NCI-H2029 treated with DMSO at 0.1 percent for 48 hours (cell line): ENCODE data around the gene AMN1.
"Not testable (repeated sequence)": the region's sequence is repeated elsewhere in the genome, so short reads cannot be mapped to it uniquely, and the experiment has no call there.

Experiments
- DNase-seq: peaks from one replicate; lab custom pipeline; 2025; lab: John Stamatoyannopoulos, UW

AMN1 gene

GRCh38 chr12:31733549-31734432 is 5.0 kb upstream of the AMN1 start:
- not testable (repeated sequence) for DNase-seq

DNA sequence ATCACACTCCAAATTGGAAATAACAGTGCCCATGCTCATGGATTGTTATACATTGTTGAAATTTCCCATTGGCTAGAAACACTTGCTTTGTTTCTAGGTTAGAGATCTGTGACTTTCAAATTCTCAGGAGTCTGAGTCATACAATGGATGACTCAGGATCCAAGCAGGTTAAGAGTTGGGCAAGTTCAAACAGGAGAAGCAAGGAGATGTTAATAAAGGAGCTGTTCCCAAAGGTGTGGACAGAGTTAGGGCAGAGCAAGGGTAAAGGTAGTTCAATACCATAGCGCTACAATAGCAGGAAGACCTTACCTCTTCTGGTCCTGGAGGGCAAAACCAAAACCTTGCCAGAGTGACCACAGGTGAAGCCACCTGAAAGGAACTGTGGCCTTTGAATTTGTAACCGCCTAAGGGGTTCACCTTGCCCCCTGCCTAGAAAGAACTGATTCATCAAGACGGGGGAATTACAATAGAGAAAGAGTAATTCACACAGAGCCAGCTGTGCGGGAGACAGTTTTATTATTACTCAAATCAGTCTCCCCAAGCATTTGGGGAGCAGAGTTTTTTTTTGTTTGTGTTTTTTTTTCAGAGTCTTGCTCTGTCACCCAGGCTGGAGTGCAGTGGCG is 4.2 kb upstream of the AMN1 start:
- DNase-seq = no peak

DNA sequence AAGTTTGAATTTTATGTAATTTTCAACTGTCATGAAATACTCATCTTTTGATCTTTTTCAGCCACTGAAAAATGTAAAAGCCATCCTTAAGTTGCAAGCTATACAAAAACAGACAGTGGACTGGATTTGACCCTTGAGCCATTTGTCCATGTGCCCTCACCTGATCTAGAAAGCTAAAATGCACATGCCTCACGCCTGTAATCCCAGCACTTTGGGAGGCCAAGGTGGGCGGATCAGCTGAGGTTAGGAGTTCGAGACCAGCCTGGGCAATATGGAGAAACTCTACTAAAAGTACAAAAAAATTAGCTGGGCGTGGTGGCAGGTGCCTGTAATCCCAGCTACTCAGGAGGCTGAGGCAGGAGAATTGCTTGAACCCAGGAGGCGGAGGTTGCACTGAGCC is 2.4 kb upstream of the AMN1 start:
- not testable (repeated sequence) for DNase-seq

- no peak for DNase-seq
These were observed 884 bp upstream of the AMN1 start for GRCh38 chr12:31729705-31730104.

GRCh38 chr12:31728289-31728916 is 418 bp downstream of the AMN1 start:
- DNase-seq = peak; percentile 82

- no peak for DNase-seq
These were observed 1.6 kb downstream of the AMN1 start for GRCh38 chr12:31727192-31727591.

- no peak for DNase-seq
These were observed 2.2 kb downstream of the AMN1 start for GRCh38 chr12:31726575-31726974.

DNA sequence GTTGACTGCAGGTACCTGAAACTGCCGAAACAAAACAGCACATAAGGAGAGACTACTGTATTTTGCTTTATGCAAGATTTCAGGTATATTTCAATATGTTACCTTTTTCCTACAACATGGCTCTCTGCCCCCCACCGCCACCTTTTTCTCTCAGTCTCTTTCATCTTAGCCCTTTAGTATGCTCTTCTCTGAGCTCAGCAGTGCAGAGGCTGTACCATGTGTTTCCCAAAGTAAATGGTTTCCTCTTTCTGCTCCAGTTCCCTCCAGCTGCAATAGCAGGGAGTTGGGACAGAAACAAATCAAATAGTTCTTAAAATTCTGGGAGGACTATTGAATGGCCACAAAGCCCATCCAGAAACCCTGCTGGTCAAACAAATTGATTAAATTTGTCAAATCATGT is 4.3 kb downstream of the AMN1 start:
- DNase-seq = no peak

DNA sequence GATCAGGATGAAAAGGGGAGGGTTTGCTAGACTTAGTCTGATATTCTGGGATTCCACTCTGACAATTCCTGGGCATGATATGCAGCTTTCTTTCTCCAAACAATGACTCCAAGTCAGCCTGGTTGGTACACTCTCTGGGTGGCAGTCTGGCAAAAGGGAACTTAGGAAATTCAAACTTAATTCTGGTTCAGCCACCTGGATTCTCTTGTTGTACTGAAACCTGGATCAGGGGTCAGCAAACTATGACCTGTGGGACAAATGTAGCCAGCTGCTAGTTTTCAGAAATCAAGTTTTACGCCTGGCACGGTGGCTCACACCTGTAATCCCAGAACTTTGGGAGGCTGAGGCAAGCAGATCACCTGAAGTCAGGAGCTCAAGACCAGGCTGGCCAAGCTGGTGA is 6.2 kb downstream of the AMN1 start:
- DNase-seq = no peak

DNA sequence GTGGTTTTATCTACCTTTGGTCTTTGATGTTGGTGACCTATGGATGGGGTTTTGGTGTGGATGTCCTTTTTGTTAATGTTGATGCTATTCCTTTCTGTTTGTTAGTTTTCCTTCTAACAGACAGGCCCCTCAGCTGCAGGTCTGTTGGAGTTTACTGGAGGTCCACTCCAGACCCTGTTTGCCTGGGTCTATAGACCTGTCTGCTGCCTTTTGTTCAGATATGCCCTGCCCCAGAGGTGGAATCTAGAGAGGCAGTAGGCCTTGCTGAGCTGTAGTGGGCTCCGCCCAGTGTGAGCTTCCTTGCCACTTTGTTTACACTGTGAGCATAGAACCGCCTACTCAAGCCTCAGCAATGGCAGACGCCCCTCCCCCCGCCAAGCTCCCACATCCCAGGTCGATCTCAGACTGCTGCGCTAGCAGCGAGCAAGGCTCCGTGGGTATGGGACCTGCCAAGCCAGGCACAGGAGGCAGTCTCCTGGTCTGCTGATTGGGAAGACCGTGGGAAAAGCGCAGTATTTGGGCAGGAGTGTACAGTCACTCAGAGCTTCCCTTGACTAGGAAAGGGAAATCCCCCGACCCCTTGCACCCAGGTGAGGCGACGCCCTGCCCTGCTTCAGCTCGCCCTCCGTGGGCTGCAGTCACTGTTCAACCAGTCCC is 10.2 kb downstream of the AMN1 start:
- not testable (repeated sequence) for DNase-seq

- not testable (repeated sequence) for DNase-seq
These were observed 11.8 kb downstream of the AMN1 start for GRCh38 chr12:31716998-31717397.

- DNase-seq = peak; percentile 78
These were observed 13.5 kb downstream of the AMN1 start for GRCh38 chr12:31715283-31715825.

- DNase-seq = no peak
These were observed 14.2 kb downstream of the AMN1 start for GRCh38 chr12:31714406-31715271.

DNA sequence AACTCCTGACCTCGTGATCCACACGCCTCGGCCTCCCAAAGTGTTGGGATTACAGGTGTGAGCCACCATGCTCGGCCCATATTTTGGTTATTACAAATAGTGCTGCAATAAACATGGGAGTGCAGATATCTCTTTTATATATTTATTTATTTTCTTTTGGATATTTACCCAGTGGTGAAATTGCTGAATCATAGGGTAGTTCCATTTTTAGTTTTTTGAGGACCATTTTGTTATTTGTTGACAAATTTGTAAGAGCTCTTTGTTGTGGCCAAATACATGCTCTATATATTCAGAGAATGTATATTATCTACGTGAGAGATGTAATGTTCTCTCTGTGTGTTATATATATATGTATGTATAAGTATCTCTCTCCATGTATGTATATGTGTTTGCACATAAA is 15.9 kb downstream of the AMN1 start:
- no peak for DNase-seq

DNA sequence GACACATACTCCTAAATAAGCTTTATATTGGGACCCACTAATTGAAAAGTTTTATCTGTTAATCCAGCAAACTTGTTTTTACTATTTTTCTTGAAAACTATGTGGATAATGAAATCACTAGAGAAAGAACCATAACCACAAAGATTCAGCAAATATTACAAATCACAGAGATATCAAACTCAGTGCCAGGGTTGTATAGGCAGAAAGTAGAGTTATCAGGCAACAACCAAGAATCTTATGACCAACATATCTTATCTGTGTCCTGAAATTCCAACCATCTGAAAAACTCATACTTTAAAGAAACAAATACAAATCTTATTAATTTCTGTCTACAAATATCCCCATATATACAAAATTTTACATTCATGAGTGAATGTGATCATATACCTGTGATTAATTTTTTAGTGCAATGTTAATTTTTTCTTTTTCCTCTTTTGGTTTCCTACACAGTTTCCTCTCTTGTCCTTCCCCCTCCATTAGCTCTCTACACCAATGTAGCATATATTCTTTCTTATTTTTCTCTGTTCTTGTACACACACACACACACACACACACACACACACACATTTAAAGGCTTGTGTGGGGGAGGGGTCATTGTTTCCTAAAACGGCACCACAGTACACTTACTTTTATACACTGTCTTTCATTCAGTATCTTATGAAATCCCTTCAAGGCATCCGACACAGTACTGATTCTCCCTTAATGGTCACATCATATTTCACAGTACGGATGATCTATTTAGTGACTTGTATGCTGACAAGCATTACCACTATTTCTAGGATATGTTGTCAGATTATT is 18.6 kb downstream of the AMN1 start:
- DNase-seq = no peak

- DNase-seq = not testable (repeated sequence)
These were observed 20.7 kb downstream of the AMN1 start for GRCh38 chr12:31708118-31708517.

DNA sequence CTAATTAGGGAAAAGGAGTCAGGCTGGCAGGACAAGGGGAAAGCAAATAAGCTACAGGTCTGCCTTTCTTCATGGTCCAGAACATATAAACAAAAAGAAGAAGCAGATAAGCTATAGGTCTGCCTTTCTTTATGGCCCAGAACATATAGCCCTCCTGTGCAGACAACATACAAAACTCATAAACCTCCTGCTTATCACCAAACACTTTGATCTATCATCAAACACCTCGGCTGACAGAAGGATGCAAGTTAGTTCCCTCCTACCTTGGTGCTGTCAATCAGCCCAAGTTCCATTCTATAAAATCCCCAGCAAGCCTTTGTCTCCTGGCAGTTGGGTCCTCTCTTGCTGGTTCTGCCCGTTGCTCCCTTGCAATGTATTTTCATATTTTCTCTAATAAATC is 23.2 kb downstream of the AMN1 start:
- DNase-seq = no peak

GRCh38 chr12:31702047-31702446 is 26.8 kb downstream of the AMN1 start:
- DNase-seq = no peak

DNA sequence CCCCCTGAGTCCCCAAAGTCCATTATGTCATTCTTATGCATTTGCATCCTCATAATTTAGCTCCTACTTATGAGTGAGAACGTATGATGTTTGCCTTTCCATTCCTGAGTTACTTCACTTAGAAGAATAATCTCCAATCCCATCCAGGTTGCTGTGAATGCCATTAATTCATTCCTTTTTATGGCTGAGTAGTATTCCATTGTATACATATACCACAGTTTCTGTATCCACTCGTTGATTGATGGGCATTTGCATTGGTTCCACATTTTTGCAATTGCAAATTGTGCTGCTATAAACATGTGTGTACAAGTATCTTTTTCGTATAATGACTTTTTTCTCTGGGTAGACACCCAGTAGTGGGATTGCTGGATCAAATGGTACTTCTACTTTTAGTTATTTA is 38.9 kb downstream of the AMN1 start:
- DNase-seq = not testable (repeated sequence)

GRCh38 chr12:31687101-31687527 is 41.7 kb downstream of the AMN1 start:
- no peak for DNase-seq
